ENCODE measurements around the gene WDR3. TPM values are rescaled to one million over a fixed set of nuclear protein-coding genes. Genes with fewer than 3 reads are reported as not detected.
A peak's percentile ranks its signal among the peaks of the same experiment; 100 is the strongest.
"Not testable (repeated sequence)": the region's sequence is repeated elsewhere in the genome, so short reads cannot be mapped to it uniquely, and the experiment has no call there.

The WDR3 gene
- 10 to 100 TPM; 26.0 to 29.0 (median 28.0) TPM for polyA plus RNA-seq (ENCODE audit: insufficient read length in 3 of 3)
- long read RNA-seq, donor 1, full-length matches to known transcripts = 3 of 3 reads
- long read RNA-seq, donor 1, partial matches to known transcripts = 0 of 3 reads
- long read RNA-seq, donor 1, other reads (novel, unspliced or antisense) = 0 of 3 reads
- long read RNA-seq, donor 2, full-length matches to known transcripts = 3 of 10 reads
- long read RNA-seq, donor 2, partial matches to known transcripts = 7 of 10 reads
- long read RNA-seq, donor 2, other reads (novel, unspliced or antisense) = 0 of 10 reads
- long read RNA-seq, donor 3, full-length matches to known transcripts = 3 of 3 reads
- long read RNA-seq, donor 3, partial matches to known transcripts = 0 of 3 reads
- long read RNA-seq, donor 3, other reads (novel, unspliced or antisense) = 0 of 3 reads
- long read RNA-seq, donor 4, full-length matches to known transcripts = 3 of 3 reads
- long read RNA-seq, donor 4, partial matches to known transcripts = 0 of 3 reads
- long read RNA-seq, donor 4, other reads (novel, unspliced or antisense) = 0 of 3 reads
- long read RNA-seq, donor 5, full-length matches to known transcripts = 1 of 1 reads
- long read RNA-seq, donor 5, partial matches to known transcripts = 0 of 1 reads
- long read RNA-seq, donor 5, other reads (novel, unspliced or antisense) = 0 of 1 reads
- long read RNA-seq, donor 6, full-length matches to known transcripts = 4 of 4 reads
- long read RNA-seq, donor 6, partial matches to known transcripts = 0 of 4 reads
- long read RNA-seq, donor 6, other reads (novel, unspliced or antisense) = 0 of 4 reads
- long read RNA-seq, donor 7, full-length matches to known transcripts = 2 of 2 reads
- long read RNA-seq, donor 7, partial matches to known transcripts = 0 of 2 reads
- long read RNA-seq, donor 7, other reads (novel, unspliced or antisense) = 0 of 2 reads
- long read RNA-seq, donor 8, full-length matches to known transcripts = 1 of 1 reads
- long read RNA-seq, donor 8, partial matches to known transcripts = 0 of 1 reads
- long read RNA-seq, donor 8, other reads (novel, unspliced or antisense) = 0 of 1 reads
- long read RNA-seq, donor 9, full-length matches to known transcripts = 3 of 9 reads
- long read RNA-seq, donor 9, partial matches to known transcripts = 6 of 9 reads
- long read RNA-seq, donor 9, other reads (novel, unspliced or antisense) = 0 of 9 reads
- long read RNA-seq, donor 10, full-length matches to known transcripts = 4 of 4 reads
- long read RNA-seq, donor 10, partial matches to known transcripts = 0 of 4 reads
- long read RNA-seq, donor 10, other reads (novel, unspliced or antisense) = 0 of 4 reads
- long read RNA-seq, donor 11, full-length matches to known transcripts = 1 of 1 reads
- long read RNA-seq, donor 11, partial matches to known transcripts = 0 of 1 reads
- long read RNA-seq, donor 11, other reads (novel, unspliced or antisense) = 0 of 1 reads
- long read RNA-seq, donor 12, full-length matches to known transcripts = 3 of 12 reads
- long read RNA-seq, donor 12, partial matches to known transcripts = 9 of 12 reads
- long read RNA-seq, donor 12, other reads (novel, unspliced or antisense) = 0 of 12 reads
- long read RNA-seq, donor 13, full-length matches to known transcripts = 2 of 2 reads
- long read RNA-seq, donor 13, partial matches to known transcripts = 0 of 2 reads
- long read RNA-seq, donor 13, other reads (novel, unspliced or antisense) = 0 of 2 reads
- long read RNA-seq, donor 14 = 0 reads
- long read RNA-seq, donor 15, full-length matches to known transcripts = 3 of 10 reads
- long read RNA-seq, donor 15, partial matches to known transcripts = 7 of 10 reads
- long read RNA-seq, donor 15, other reads (novel, unspliced or antisense) = 0 of 10 reads
- long read RNA-seq, donor 16, full-length matches to known transcripts = 3 of 3 reads
- long read RNA-seq, donor 16, partial matches to known transcripts = 0 of 3 reads
- long read RNA-seq, donor 16, other reads (novel, unspliced or antisense) = 0 of 3 reads

DNA sequence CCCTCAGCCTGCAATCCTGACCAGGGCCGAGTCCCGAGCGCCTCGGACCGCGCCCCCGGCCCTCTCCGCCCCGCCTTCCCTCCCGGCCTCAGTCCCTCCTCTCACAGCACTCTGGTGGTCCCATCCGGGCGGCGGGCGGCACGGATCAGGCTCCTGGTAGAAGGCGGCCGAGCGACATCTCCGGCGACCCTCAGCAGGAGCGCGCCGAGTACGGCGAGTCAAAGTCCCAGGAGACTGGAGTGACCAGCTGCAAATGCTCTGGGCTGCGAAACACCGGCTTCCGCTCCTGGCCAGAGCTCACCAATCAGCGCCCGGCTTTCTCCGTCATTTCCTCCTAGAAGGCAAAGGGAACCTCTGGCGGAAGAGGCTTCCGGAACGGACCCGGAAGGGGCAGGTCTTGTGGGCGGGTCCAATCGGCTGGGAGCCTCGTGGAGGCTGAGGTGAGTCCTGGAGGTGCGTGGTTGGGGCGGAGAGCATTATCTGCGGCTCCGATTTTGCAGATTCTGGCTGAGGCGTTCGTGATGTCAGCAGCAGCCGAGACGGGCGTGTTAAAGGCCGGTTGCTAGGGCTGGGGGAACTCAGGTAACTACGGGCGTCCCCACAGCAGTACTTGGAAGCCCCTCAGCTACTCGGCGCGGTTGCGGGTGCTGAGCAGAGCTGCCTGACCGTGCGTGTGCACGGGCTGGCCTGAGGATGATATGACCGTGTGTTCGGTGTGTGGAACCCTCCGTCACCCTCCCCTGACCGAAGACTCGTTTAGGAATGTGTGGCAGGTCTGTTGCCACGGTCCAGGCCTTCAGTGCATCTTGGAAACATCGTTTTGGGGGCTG, at the start of gene WDR3, which contains the start of gene GDAP2:
WDR3 (plus strand) TSS at position 397 of the 830 bp plus-strand sequence. CDS start 3,581 bp downstream, outside the sequence.
GDAP2 (minus strand) TSS at position 279 of the 830 bp plus-strand sequence. CDS start 9,264 bp downstream, outside the sequence.
- peak; percentile 98 for DNase-seq

DNA sequence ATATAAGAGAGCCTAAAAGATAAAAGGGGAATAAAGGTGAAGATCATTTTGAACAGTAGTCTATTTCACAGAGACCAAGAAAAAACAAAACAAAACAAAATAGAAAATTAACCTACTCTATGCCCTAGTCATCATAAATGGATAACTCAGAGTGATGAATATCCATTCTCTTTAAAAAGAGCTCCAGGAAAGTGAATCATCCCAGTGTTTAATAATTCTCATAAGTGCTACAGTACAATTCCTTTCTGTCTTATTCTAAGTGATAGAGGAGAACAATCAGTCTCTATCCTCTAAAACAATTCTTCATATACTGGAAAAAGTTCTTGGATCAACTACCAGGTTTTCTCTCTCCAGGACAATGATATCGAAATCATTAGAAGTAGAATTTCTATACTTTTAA, 45.9 kb upstream of the WDR3 start:
- no peak for DNase-seq

DNA sequence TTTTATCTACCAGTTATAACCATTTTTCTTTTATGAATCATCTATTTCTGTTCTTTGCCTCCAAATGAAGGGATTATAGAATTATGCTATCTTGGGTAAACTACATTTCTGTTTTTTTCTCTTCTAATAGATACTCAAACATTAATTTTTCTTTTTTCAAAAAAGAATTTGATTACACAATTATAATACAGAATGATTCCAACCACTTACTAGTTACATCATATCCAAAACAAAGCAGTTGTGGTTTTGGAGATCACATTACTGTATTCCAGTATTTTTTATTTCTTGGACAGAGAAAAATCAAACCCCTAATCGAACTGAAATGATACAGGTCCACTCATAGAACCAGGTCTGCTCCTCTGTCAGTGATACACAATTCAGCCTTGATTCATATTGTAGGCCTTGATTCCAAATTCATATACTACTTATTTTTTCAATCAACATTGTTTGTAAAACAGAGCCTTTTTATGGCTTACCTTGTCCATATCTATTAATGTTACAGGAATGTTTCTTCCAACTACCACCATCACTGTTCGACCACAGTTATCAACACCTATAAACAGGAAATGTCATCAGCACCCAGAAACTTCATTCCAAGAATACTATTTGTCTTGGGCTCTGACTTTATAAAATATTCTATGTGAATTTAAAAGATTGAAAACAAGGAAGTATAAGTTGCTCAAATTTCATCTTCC, 43.3 kb upstream of the WDR3 start:
- no peak for DNase-seq

DNA sequence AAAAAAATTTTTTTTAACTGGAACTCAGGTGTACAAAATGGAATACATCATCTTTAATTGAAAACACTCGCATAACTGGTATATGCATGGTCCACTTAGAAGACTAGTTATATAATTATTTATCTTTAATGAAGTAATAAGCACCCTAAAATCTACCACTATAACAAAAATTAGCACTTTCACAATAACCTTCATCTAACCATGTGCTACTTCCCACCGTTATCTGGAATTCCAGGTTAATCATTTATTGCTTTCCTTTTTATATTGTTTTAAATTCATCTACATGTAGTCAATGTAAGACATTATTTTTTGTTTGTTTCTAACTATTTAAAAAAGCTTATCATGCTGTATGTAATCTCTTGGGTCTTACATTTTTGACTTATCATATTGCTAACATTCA, 39.1 kb upstream of the WDR3 start:
- no peak for DNase-seq

DNA sequence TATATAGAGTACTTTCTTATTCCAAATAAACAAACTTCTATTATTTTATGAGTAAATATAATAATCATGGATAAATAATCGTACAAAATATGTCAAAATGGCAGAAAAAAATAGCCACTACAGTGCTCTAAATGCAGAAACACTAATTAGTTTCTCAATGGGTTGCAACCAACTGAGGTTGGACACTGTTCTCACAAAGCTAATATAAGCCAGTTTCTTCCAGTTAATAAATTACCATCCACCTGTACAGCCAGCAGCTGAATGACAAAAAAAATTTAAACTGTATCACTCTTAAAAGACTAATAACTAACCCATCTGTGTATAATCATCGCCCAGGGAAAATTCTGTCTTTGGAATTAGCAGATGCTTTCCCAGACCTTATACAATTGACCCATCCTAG, 37.0 kb upstream of the WDR3 start:
- no peak for DNase-seq

DNA sequence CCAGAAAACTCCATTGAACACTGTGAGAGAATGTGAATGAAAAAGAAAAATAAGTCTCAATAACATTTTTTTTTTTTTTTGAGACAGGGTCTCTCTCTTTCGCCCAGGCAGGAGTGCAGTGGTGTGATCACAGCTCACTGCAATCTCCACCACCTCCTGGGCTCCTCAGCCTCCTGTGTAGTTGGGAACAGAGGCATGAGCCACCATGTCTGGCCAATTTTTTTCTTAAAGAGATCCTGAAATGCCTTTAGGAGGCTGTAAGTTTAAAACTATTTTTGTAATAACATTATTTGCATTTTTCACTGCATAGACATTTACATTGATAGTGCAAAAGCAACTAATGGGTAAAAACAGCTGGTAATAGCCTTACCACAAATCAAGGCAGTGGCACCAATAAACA, 35.5 kb upstream of the WDR3 start:
- no peak for DNase-seq

DNA sequence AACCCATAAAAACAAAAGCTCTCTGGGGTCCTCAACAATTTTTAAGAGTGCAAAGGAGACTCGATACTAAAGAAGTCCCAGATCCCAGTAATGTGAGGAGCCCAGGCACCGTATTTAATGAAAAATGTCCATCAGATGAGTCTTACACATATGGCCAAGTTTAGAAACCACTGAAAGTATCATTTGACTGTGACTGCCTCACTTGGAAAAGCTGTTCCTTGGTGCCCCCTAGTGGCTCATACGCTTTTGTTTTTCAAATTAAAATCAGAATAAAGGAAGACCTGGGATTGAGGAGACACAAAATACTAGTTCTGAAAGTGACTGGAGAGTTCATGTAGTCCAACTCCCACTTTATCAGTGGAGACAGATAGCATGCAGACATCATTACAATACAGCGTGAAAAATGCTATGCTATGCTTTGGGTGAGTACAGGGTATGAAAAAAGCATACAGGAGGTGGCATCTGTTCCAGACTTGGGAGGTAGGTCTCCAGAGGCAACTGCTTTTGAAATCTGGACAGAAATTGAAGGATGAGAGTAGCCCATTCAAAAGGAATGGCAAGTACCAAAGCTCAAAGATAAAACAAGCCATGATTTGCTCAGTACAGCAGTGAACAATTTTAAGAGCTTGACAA, 33.9 kb upstream of the WDR3 start:
- peak; percentile 68 for DNase-seq

DNA sequence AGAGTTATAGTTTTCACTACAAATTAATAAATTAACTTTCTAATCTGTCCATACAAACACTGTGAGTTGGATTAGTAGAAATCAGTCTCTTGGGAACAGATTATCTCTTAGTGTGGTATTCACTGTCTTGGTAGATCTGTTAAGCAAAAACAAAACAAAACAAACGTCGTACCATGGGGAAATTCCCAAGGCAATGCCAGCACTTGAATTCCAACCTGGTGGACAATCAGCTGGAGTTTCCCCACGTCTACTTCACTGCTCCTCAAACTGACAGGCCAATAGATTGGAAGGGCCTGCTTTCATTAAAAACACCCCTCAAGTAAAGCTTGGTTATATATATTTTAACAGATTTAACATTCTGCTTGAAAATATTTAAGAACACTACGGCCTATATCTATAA, 32.0 kb upstream of the WDR3 start:
- DNase-seq = no peak

DNA sequence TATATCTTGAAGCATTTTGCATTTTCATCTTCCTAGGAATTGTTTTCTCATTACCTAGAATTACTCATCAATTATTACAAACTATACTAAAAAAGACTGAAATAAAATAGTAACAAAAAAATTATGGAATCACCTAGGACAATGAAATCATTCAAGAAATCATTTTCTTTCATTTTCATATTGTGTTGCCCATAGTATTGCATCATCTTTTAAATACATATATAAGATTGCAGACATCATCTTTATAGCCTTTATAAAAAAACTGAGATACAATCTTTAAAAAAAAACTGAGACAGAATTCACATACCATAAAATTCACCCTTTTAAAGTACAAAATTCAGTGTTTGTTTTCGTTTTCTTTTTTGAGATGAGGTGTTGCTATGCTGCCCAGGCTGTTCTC, 29.7 kb upstream of the WDR3 start:
- DNase-seq = no peak

DNA sequence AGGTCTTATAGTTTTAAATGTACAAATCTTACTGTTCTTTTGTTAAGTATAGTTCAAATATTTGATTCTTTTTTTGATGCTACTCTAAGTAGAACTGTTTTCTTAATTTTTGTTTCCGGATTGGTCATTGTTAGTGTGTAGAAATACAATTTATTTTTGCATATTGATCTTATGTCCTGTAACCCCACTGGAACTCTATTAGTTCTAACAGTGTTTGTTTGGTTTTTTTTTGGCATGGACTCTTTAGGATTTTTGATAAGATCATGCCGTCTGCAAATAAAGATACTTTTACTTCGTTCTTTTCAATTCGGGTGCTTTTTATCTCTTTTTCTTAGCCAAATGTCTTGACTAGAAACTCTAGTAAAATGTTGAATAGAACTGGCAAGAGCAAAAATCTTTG, 26.6 kb upstream of the WDR3 start:
- DNase-seq = no peak

DNA sequence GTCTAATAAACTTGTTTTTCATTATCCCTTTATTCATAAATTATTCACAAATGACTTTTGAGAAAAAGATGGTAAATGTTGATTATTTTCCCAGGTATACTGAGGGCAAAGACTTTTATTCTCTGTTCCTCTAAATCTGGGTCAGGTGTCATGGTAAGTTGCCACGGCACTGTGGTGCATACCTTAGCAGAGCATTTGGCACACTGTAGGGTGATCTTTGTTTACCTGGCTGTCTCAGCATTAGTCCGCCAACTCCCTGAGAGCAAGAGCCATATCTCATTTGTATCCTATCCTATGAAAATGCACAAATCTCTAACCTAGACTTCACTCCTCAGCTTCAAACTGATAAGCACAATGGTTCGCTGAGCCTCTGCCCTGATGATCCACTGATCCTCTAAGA, 25.1 kb upstream of the WDR3 start:
- DNase-seq = no peak

DNA sequence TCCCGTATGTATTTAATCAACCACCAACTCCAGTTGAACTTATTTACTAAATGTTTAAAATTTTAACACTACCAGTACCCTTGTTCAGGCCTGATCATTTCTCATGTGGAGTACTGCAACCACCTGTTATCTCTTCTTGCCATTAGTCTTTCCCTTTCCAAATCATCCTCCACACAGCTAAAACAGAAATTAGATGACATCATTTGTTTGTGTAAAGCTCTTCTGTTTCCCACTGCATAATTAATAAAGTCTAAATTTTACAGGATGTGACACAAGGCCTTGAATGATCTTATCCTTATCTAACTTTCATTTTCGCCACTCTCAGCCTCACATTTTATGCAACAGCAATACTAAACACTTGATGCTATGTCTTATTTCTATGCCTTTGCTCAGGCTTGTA, 24.5 kb upstream of the WDR3 start:
- no peak for DNase-seq

DNA sequence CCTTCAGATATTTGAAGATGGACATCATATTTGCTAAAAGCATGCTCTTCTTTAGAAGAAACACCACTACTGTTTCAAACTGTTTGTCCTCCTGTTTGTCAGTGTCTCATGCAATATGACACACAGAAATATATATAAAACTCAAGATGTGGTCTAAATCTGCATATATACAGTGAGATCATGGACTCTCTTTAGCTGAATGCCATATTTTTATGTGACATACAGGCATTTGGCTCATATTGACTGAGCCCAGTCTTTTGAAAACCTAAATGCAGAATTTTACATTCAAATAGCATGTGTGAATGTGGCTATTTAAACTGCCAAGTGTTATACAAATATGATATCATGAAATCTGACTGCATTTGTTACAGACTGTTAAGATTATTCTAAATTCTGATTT, 18.5 kb upstream of the WDR3 start:
- DNase-seq = no peak

DNA sequence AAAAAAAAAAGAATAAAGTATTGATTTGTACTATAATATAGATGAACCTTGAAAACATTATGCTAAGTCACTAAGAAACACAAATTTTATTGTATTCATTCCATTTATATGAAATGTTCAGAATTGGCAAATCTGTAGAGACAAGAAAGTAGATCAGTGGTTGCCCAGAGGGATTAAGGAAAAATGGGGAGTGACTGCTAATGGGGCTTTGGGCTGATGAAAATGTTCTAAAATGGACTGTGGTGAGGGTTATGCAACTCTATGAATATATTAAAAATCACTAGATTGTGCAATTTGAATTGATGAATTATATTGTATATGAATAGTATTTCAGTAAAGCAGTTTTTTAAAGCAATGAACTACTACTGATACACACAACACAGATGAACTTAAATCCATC, 10.2 kb upstream of the WDR3 start:
- DNase-seq = no peak

DNA sequence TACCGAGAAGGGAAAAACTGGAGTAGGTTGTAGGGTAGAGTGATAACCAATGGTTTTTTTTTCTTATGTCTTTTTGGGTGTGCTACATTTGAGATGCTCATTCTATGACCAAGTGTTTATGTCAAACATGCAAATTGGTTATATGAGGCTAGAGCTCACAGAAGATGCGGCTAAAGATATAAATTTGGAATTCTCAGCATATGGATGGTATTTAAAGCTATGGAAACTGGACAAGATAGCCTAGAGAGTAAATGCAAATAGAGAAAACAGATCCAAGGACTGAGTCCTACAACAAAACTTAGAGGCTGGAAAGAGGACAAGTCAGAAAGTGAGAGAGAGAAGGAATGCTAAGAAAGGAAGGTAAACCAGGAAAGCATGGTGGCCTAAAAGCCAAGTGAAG, 7.5 kb upstream of the WDR3 start:
- no peak for DNase-seq

DNA sequence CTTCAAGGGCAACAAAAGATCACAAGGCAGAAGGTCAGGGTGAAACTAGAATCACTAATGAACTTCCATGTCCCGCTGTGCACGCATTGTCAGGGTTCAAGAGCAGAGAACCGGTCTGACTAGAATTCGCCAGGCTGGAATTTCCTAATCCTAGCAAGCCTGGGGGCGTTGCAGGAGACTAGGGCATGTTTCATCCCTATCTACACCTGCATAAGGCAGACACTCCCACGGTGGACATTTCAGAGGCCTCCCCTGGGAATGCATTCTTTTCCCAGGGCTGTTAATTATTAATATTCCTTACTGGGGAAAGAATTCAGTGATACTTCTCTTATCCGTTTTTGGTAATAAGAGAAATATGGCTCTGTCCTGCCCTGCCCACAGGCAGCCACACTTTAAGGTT, 6.8 kb upstream of the WDR3 start:
- not testable (repeated sequence) for DNase-seq

DNA sequence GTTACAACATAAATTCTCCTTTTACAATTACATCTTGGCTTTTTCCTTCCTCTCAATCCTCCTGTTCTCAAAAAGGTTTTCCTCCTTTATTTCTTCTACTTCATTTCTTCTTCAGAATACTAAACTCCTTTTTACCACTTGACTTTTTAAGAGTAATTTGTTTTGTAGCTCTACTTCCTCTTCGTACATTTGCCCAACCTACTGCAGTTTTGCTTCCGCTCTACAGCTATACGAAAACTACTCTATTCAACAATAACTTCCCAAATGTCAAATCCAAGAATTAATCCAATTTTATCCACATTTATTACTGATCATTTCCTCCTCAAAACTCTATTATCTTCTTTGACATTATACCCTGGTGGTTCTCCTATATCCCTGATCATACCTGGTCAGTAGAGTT, 3.6 kb upstream of the WDR3 start:
- no peak for DNase-seq

DNA sequence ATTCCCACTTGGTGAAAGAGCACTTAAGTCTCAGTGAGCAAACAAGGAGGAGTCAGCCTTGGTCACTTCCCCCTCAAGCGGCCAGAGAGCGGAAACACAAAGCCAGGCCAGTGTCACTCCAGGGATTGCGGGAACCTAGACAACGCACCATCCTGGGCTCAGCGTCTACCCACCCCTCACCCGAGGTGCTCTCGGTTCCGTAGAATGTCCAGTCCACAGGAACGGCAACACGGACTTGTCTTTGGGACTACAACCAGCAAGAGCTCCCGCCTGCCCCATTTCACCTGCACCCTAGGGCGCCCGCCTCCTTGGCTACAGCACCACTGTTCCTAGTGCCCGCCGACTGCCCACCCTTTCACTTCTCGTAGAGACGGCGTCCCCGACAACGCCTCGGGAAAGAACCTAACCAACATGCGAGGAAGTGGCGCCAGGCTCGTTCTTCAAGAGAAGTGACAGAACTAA, 627 bp upstream of the WDR3 start:
- DNase-seq = peak; percentile 60

DNA sequence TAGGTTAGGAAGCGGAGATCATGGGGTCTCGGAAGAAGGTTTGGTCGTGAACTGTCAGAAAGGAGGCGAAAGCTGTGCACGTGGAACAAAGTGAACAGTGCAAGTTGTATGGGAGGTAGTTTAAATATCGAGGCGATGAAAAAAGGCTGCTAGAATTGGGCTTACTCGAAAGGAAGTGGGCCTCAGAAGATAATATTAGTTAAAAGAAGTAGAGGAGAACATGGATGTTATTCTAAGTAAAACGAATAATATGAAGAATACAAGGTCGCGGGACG, 571 bp downstream of the WDR3 start:
- no peak for DNase-seq
